Naive B cell (primary cell): ENCODE results near the gene MED12L. TPM values are rescaled to one million over a fixed set of nuclear protein-coding genes. Genes with fewer than 3 reads are reported as not detected.
"Not testable (repeated sequence)": the region's sequence is repeated elsewhere in the genome, so short reads cannot be mapped to it uniquely, and the experiment has no call there.

Source experiments
- ATAC-seq, 2 donors: fragments of 150-1000 bp; cut with Tn5 transposase; 2 replicates each; pipeline ENCODE4 v1.10.0; 2021; ENCODE audit warnings: low read depth in 2 of 2, mild to moderate bottlenecking in 2 of 2, moderate library complexity in 2 of 2
- DNase-seq: peaks from one replicate; pipeline ENCODE4 v3.0.0; 2022
- H3K27ac Mint-ChIP-seq, 6 donors: one replicate each; pipeline ENCODE4 v1.8.0; 2020 to 2022; ENCODE audit warnings: mild to moderate bottlenecking in 6 of 6, mixed read lengths in 6 of 6, moderate library complexity in 5 of 6, inconsistent platforms in 2 of 6
- H3K27me3 Mint-ChIP-seq, 3 donors: one replicate each; pipeline ENCODE4 v1.8.0; 2021 to 2022; ENCODE audit warnings: mixed read lengths in 3 of 3, mild to moderate bottlenecking in 1 of 3
- H3K36me3 Mint-ChIP-seq, 2 donors: one replicate each; pipeline ENCODE4 v1.8.0; 2020 to 2022; ENCODE audit warnings: mixed read lengths in 2 of 2, inconsistent platforms in 1 of 2, mild to moderate bottlenecking in 1 of 2
- H3K4me1 Mint-ChIP-seq, 3 donors: one replicate each; pipeline ENCODE4 v1.8.0; 2020 to 2022; ENCODE audit warnings: mixed read lengths in 3 of 3, inconsistent platforms in 1 of 3, mild to moderate bottlenecking in 1 of 3, moderate library complexity in 1 of 3
- H3K4me3 Mint-ChIP-seq, 8 donors: one replicate each; pipeline ENCODE4 v1.8.0; 2020 to 2022; ENCODE audit warnings: mild to moderate bottlenecking in 8 of 8, mixed read lengths in 8 of 8, moderate library complexity in 8 of 8, inconsistent platforms in 2 of 8
- H3K9me3 Mint-ChIP-seq, 7 donors: one replicate each; pipeline ENCODE4 v1.8.0; 2020 to 2022; ENCODE audit warnings: mixed read lengths in 7 of 7, mild to moderate bottlenecking in 5 of 7, inconsistent platforms in 2 of 7, moderate library complexity in 1 of 7
- polyA plus RNA-seq, 6 donors: library from polyadenylated mRNA; unstranded; fragments of 300-500 nt; fragmentation: Illumina TruSeq; gene quantifications; one replicate each; pipeline ENCODE4 v1.2.3, GENCODE V29; 2021; ENCODE audit warnings: low read depth in 6 of 6

MED12L gene
- polyA plus RNA-seq, 6 donors from 2014 or later: 0.22 to 0.23 TPM; not detected in 4

DNA sequence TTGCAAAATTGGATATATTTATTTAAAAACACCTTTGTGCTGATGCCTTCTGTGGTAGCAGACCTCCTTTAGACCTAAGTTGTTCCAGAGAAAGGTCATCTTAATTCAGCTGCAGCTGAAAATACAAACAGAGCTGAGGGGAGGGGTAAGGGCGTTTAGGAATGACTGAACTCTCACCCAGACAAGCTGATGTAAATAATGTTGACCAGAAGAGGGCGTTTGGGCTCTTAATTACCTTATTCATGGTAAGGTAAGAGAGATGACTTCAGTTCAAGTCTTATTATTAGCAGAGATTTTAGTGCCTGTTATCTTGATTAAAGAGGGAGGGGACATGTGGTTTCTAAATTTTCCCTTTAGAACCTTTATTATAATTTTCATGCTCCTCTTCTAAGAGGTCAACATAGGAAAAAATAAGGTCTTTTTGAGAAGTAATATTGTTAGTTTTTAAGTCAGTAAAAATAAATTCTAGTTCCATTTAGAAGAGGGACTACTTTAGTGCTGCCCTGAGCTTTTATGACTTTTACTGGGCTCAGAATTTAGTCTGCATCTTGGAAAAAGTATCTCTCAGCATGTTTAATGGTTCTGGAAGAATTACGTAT is 71.3 kb downstream of the MED12L start:
- ATAC-seq: peak; percentile 84 to 89
- Mint-ChIP-seq H3K36me3 (no peaks in the 10 kb centered on the region), H3K4me1 (no peaks in the 10 kb centered on the region), H3K9me3 (no peaks in the 10 kb centered on the region), H3K27ac (no peak overlapping the region), H3K4me3 (no peak overlapping the region), H3K27me3 (peaks cover 0 to 4% (median 0%) of the 10 kb centered on the region in 3 donors)
- DNase-seq: peak; percentile 46

DNA sequence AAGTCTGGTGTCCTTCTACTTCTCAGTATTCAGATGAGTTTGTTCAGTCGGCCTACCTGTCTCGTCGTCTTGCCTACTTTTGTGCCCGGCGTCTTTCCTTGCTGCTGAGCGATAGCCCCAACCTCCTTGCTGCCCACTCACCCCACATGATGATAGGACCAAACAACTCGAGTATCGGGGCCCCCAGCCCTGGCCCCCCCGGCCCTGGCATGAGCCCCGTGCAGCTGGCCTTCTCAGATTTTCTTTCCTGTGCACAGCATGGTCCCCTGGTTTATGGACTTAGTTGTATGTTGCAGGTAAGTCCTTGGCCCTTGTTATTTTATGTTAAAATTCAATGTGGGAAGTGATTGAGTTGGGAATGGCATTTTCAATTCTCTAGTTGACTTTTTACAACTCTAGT is 74.3 kb downstream of the MED12L start:
- H3K9me3 Mint-ChIP-seq: no peaks in the 10 kb centered on the region
- no peak for ATAC-seq
- no peak overlapping the region for H3K27ac Mint-ChIP-seq
- no peaks in the 10 kb centered on the region for H3K36me3 Mint-ChIP-seq
- peaks cover 0 to 4% (median 0%) of the 10 kb centered on the region in 3 donors for H3K27me3 Mint-ChIP-seq
- no peak for DNase-seq
- no peaks in the 10 kb centered on the region for H3K4me1 Mint-ChIP-seq
- no peak overlapping the region for H3K4me3 Mint-ChIP-seq

DNA sequence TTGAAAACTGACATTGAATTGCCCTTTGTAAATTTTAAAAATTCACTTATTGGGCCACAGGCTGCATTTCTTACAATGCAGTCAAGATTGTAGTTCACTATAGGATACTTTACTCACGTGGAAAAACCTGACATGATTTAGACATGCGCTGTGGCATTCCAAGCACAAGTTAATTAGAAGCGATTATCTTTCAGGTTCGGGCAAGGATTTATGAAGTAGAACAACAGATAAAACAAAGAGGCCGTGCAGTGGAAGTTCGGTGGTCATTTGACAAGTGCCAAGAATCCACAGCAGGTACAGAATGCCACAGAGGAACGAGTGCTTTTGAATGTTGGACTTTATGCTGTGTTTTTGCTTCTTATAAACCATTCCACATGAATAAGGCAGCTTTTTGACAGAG is 79.8 kb downstream of the MED12L start:
- Mint-ChIP-seq H3K36me3 (no peaks in the 10 kb centered on the region), H3K9me3 (no peaks in the 10 kb centered on the region), H3K27me3 (peaks cover 0 to 4% (median 0%) of the 10 kb centered on the region in 3 donors), H3K4me1 (peaks cover 6 to 22% (median 9%) of the 10 kb centered on the region in 3 donors), H3K4me3 (no peak overlapping the region), H3K27ac (no peak overlapping the region)
- ATAC-seq (no peak), DNase-seq (no peak)

DNA sequence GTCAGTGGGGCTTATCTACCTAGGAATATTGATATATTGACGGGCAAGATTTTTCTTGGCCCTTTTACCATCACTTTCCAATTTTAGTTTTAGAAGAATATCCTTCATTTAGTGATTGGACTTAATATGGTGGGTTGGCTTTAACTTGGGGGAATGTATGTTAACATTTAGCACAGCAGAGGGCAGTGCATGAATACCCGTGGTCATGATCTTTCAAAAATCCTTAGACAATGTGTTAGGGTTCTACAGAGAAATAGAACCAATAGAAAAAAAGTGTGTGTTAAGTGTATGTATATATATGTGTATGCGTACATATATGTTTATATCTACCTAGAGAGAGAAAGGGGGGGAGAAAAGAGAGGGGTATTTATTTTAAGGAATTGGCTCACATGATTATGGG is 80.7 kb downstream of the MED12L start:
- no peak for DNase-seq

DNA sequence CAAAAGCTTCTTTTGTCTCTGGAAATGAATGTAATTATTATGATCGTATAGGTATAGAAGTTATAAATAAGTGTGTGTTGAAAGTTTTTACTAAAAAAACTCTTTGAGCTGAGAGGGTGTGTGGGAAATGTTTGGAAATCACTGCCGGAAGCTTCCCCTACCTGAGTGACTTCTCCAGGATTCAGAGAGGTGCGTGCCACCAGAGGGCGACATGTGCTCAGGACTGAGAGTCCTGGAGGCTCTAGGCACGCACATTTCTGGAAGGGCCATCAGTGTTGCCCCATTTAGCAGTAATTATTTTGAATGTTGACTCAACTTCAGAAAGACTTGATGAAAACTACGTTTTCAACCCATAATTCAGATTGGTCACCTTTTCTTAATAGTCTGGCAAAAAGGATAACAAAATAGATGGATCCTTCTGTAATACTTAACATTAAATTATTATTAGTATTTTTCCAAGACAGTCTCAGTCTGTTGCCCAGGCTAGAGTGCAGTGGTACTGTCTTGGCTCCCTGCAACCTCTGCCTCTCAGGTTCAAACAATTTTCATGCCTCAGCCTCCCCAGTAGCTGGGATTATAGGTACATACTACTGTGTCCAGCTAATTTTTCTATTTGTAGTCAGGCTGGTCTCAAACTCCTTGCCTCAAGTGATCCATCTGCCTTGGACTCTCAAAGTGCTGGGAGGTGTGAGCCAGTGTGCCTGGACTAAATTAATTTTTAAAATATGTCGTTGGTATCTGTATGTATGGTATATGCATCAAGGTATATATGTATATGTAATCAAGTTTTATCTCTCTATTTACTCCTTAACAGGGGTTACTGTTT is 83.0 kb downstream of the MED12L start:
- ATAC-seq (peak in 1 of 2 donors; percentile 20), DNase-seq (peak; percentile 39)
- Mint-ChIP-seq H3K9me3 (no peaks in the 10 kb centered on the region), H3K36me3 (no peaks in the 10 kb centered on the region), H3K27me3 (no peaks in the 10 kb centered on the region), H3K27ac (no peak overlapping the region), H3K4me3 (no peak overlapping the region), H3K4me1 (peaks cover 23 to 45% (median 31%) of the 10 kb centered on the region in 3 donors)

More for the DNA sequence above, 80.7 kb downstream of the MED12L start:
- ATAC-seq: no peak
- H3K4me3 Mint-ChIP-seq: no peak overlapping the region
- H3K36me3 Mint-ChIP-seq: no peaks in the 10 kb centered on the region
- H3K27ac Mint-ChIP-seq: peak overlapping the region in 1 of 6 donors; percentile 49
- peaks cover 13 to 31% (median 18%) of the 10 kb centered on the region in 3 donors for H3K4me1 Mint-ChIP-seq
- H3K27me3 Mint-ChIP-seq: peaks cover 0 to 1% (median 0%) of the 10 kb centered on the region in 3 donors
- H3K9me3 Mint-ChIP-seq: no peaks in the 10 kb centered on the region

DNA sequence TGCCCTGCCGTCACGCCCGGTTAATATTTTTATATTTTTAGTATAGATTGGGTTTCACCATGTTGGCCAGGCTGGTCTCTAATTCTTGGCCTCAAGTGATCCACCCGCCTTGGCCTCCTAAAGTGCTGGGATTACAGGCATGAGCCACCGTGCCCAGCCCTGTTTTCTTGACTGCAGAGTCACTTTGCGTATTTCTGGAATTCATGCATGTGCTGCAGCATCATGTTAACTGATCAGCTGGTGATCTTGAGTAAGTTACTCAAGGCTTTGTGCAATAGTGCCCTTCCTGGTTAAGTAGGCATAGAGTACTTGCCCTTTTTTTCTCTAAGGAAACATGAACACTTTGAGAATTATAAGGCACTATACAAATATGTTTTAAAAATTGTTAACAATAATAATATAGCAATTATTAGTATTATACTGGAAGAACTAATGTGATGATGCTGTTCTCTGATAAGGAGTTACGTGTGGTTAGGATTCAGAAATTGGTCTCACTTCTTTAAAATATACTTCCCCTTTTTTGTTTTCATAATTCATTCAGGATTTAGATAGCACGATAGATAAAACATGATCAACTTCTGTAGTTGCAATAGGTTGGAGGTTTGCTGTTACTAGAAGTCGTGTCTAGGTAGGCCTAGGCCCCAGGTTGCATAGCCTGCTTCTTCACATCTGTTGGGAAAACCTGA is 83.9 kb downstream of the MED12L start:
- H3K4me1 Mint-ChIP-seq: peaks cover 23 to 45% (median 31%) of the 10 kb centered on the region in 3 donors
- ATAC-seq (peak; percentile 85 to 87), DNase-seq (peak; percentile 60)
- peak overlapping the region; percentile 0 to 80 (median 56) for H3K4me3 Mint-ChIP-seq
- peak overlapping the region; percentile 44 to 96 (median 88) for H3K27ac Mint-ChIP-seq
- H3K9me3 Mint-ChIP-seq: no peaks in the 10 kb centered on the region
- no peaks in the 10 kb centered on the region for H3K27me3 Mint-ChIP-seq
- H3K36me3 Mint-ChIP-seq: no peaks in the 10 kb centered on the region

DNA sequence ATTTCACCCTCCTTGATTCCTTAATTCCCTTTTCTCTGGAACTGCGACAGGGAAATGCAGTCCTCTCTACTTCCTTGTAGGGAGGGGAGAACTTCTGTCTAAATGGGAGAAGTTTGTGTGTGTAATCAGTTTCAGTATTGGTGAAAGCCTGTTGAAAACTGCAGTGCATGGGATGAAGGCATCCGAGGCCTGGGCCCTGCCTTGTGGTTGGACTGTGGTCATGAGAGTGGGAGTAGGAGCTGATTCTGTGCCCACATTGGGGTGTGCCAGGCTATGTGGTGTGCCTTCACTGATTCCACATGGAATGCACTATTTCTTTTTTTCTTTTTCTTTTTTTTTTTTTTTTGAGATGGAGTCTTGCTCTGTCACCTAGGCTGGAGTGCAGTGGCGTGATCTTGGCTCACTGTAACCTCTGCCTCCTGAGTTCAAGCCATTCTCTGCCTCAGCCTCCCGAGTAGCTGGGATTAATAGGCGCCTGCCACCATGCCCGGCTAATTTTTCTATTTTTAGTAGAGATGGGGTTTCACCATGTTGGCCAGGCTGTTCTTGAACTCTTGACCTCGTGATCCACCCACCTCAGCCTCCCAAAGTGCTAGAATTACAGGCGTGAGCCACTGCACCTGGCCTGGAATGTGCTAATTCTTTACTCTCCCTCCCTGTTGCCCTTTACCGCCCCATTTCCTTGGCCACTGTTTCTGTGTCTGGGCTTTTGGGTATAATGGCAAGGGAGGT is 84.7 kb downstream of the MED12L start:
- not testable (repeated sequence) for H3K36me3 Mint-ChIP-seq, H3K9me3 Mint-ChIP-seq, H3K27me3 Mint-ChIP-seq, DNase-seq
- H3K4me3 Mint-ChIP-seq: peak overlapping the region; percentile 0 to 80 (median 58)
- H3K4me1 Mint-ChIP-seq: peaks cover 23 to 45% (median 31%) of the 10 kb centered on the region in 3 donors
- peak; percentile 58 to 64 for ATAC-seq
- H3K27ac Mint-ChIP-seq: peak overlapping the region; percentile 44 to 96 (median 88)

DNA sequence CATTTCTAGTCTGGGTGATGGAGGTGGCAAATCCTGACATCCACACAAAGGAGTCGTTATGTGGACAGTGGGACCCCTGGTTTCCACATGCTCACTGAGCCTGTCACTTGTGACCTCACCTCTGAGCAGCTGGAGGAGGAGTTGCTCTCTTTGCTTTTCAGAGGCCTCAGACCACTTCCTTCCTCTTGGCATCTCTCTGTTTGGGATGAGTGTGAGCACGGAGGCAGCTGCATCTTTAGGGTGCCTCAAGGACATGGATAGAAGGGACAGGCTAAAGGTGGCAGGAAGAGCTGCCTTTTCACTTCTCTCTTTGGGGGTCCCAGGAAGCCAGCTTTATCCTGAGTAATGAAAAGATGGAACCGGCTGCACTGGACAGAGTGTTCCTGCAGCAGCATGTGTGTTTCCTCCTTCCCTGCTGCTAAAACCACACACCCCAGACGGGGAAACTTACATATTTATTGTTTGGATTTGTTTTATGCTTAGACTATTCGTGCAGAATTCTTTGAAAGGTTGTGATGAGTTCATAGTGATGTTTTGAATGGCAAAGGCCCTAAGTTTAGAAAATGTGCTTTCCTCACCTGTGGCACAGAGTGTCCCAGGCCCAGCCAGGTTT is 85.8 kb downstream of the MED12L start:
- Mint-ChIP-seq H3K27ac (peak overlapping the region; percentile 19 to 95 (median 82)), H3K9me3 (no peaks in the 10 kb centered on the region), H3K36me3 (no peaks in the 10 kb centered on the region), H3K4me3 (peak overlapping the region in 7 of 8 donors; percentile 19 to 80 (median 72)), H3K4me1 (peaks cover 23 to 45% (median 31%) of the 10 kb centered on the region in 3 donors), H3K27me3 (no peaks in the 10 kb centered on the region)
- DNase-seq (peak; percentile 8), ATAC-seq (peak; percentile 12 to 19)

DNA sequence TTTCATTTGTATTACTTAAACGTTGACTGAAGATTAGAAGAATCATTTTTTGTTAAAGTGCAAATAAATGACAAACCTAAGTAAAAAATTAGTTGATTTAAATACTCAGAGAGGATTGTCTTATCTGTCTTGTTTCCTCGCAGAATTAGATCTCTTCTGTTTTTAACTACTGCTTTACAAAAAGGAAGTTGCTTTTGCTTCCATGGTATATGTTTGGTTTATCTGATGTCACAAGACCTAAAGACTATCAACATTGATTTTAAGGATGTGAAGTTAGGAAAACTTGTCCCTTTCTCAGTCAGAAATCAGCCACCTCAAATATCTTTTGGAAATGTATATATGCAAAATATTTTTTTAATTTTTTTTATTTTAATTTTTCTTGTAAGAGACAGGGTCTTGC is 88.9 kb downstream of the MED12L start:
- Mint-ChIP-seq H3K4me1 (peaks cover 23 to 31% (median 31%) of the 10 kb centered on the region in 3 donors), H3K27ac (no peak overlapping the region), H3K36me3 (no peaks in the 10 kb centered on the region), H3K27me3 (no peaks in the 10 kb centered on the region), H3K9me3 (no peaks in the 10 kb centered on the region), H3K4me3 (no peak overlapping the region)
- no peak for ATAC-seq
- DNase-seq: no peak

DNA sequence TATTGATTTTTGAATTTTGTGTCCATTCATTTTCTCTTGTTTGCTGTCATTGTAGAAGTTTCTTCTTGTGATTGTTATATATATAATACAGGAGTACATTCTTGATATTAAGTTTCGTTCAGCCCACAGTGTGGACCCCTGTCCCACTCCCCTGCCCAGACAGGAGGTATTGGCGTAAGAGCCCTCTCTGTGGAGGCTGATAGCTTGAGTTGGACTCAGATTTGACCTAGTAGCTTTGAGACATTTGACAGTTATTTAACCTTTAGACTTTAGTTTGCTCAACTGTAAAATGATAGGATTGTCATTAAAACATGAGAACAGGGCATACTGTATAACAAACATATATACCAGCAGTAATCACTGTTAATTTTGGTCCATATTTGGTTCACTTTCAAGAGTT is 90.5 kb downstream of the MED12L start:
- H3K4me3 Mint-ChIP-seq: no peak overlapping the region
- no peaks in the 10 kb centered on the region for H3K27me3 Mint-ChIP-seq
- DNase-seq: no peak
- no peak overlapping the region for H3K27ac Mint-ChIP-seq
- no peaks in the 10 kb centered on the region for H3K9me3 Mint-ChIP-seq
- H3K36me3 Mint-ChIP-seq: no peaks in the 10 kb centered on the region
- no peak for ATAC-seq
- H3K4me1 Mint-ChIP-seq: peaks cover 12 to 16% (median 16%) of the 10 kb centered on the region in 3 donors

DNA sequence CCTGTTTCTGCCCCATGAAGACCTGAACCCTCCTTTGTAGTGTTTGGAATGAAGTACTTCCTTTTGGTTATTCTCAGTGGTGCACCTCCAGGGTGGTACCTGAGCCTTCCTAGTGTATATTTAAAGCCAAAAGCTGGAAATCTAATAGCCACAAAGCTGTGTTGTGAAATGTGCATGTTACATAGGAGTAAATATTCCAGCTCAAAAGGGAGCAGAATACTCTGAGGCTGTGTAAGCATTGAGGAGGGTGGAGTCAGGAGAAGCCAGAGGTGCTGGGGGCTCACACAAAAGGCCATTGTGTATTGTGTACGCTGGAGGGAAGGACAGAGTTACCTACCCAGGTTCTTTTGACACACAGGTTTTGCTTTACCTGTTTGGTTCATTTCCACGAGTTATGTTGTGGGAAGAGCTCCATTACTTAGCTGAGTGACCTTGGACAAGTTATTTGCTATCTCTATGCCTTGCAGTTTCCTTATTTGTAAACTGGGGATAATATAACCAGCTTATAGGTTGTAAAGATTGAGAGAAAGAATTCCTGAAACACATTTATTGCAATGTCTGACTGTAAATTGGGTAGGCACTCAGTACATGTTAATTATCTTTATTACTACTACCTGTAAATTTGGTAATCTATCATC is 92.9 kb downstream of the MED12L start:
- Mint-ChIP-seq H3K36me3 (no peaks in the 10 kb centered on the region), H3K27ac (peak overlapping the region in 1 of 6 donors; percentile 87)

DNA sequence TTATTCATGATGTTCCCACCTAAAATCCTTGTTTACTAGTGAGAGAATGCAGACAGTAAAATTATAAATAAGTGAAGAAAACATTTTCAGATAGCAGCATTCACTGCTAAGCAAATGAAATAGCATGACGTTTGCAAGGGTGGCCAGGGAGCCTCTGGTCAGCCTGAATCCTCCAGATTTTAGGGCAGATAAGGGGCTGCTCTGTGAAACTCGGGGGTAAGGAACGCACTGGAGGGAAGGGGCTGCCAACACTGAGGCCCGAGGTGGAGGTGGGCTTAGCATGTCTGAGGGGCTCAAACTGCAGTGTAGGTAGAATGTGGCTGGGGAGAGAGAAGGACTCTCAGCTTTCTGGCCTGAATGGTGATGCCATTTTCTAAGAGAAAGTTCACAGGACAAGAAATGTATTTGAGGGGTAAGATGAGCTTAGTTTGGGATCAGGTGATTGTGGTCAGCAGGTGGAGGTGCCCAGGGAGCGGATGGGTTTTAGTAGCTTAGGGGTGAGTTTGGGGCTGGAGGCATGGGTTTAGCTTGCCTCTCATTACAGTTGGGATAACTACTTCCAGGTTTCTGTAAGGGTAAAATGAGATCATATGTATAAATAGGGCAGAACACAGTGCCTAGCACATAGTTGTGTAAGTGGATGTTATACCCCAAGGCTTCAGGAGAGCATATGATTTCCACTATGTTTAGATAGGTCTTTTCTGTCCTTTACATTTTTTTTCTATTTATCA is 97.0 kb downstream of the MED12L start:
- no peaks in the 10 kb centered on the region for H3K4me1 Mint-ChIP-seq
- H3K36me3 Mint-ChIP-seq: no peaks in the 10 kb centered on the region
- peaks cover 0 to 6% (median 0%) of the 10 kb centered on the region in 3 donors for H3K27me3 Mint-ChIP-seq
- no peak for DNase-seq
- no peaks in the 10 kb centered on the region for H3K9me3 Mint-ChIP-seq
- ATAC-seq: no peak
- H3K27ac Mint-ChIP-seq: peak overlapping the region in 2 of 6 donors; percentile 17 to 56
- no peak overlapping the region for H3K4me3 Mint-ChIP-seq

More for the DNA sequence above, 92.9 kb downstream of the MED12L start:
- no peaks in the 10 kb centered on the region for H3K9me3 Mint-ChIP-seq
- no peaks in the 10 kb centered on the region for H3K4me1 Mint-ChIP-seq
- ATAC-seq (no peak), DNase-seq (no peak)
- H3K27me3 Mint-ChIP-seq: peaks cover 0 to 3% (median 0%) of the 10 kb centered on the region in 3 donors
- no peak overlapping the region for H3K4me3 Mint-ChIP-seq
